Vagina (tissue), 2 donors: ENCODE measurements around the gene PLEKHM3.

Experiments
- CTCF ChIP-seq, 3 experiments: fragments of 450-650 bp in 2 of 3; fragments of 200-600 bp in 1 of 3; sonication (generic) in 1 of 3; IDR thresholded peaks; one replicate each; pipeline ENCODE4 v1.5.1; 2017 to 2019; ENCODE audit warnings: antibody characterized with exemption in 3 of 3, mild to moderate bottlenecking in 2 of 3, moderate library complexity in 2 of 3
- POLR2A ChIP-seq, 2 donors: fragments of 450-650 bp; IDR thresholded peaks; one replicate each; pipeline ENCODE4 v1.6.1; 2017; ENCODE audit warnings: antibody characterized with exemption in 2 of 2, mild to moderate bottlenecking in 2 of 2, moderate library complexity in 2 of 2
- POLR2AphosphoS5 ChIP-seq, 2 donors: sonication (generic); formaldehyde crosslinking; IDR thresholded peaks; one replicate each; pipeline ENCODE4 v1.9.0; 2017; ENCODE audit warnings: antibody characterized with exemption in 2 of 2, mild to moderate bottlenecking in 2 of 2, low read depth in 1 of 2; ENCODE audit not compliant: insufficient read depth in 1 of 2

DNA sequence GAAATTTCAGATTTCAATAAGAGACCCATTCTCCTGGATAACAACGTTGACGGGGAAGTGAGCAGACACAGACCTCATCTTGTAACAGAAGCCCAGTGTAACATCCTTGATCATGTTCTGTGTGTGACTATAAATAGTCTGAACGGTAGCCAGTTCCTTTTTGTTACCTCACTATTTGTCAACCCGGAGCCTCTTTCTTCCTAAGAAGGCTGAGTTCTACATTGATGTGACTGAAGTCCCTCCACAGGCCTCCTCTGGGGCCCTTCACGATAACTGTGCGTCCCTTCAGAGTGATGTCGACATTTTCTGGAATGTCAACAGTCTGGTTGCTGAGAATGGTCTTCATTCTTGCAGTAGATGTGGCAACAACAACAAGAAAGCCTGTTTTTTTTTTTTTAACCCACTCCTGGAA is 6.3 kb upstream of the PLEKHM3 start:
- TF ChIP-seq CTCF (IDR thresholded peaks at IDR 0.05) (no peak), POLR2A (IDR thresholded peaks at IDR 0.05) (no peak), POLR2AphosphoS5 (IDR thresholded peaks at IDR 0.05; ENCODE audit: insufficient read depth in 1 of 2, low read depth in 1 of 2) (no peak)
